ENCODE results near the gene HCLS1.

DNA sequence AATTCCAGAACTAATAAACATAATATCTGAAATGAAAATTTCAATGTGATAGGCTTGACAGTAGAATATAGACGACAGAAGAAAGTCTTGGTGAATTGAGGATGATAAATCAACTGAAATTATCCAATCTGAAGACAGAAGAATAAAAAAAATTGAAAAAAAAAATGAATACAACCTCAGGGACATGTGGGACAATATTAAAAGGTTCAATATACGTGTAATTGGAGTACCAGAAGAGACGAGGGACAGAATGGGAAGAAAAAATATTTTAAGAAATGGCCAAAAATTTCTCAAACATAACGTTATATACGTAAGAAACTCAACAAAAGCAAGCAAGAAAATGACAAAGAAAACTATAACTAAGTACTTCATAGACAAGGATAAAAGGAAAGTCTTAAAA lies 43.3 kb upstream of the HCLS1 start:
- TF ChIP-seq CTCF (IDR thresholded peaks at IDR 0.05) (no peak), POLR2A (IDR thresholded peaks at IDR 0.05) (no peak)

Data from tibial nerve (tissue), 3 donors.